H1 (cell line): Measurements from ENCODE around the gene SLC34A1. TPM values are rescaled to one million over a fixed set of nuclear protein-coding genes. Genes with fewer than 3 reads are reported as not detected.

ENCODE experiments used
- BACH1 ChIP-seq: IDR thresholded peaks from 2 replicates; pipeline ENCODE4 v1.6.1; 2012; ENCODE audit warnings: low read length, improper control_type of control experiment
- BCL11A ChIP-seq, 2 experiments: IDR thresholded peaks; one replicate each; pipeline ENCODE4 v1.6.1; 2011; ENCODE audit warnings: low read depth in 2 of 2, low read length in 2 of 2, mild to moderate bottlenecking in 2 of 2
- NRF1 ChIP-seq: IDR thresholded peaks from 2 replicates; pipeline ENCODE4 v1.6.1; 2011; ENCODE audit warnings: mild to moderate bottlenecking, low read depth, low read length, improper control_type of control experiment
- SIRT6 ChIP-seq: IDR thresholded peaks from one replicate; pipeline ENCODE4 v1.7.1; 2012; ENCODE audit warnings: low read length, inconsistent platforms
- SRF ChIP-seq: IDR thresholded peaks from 2 replicates; pipeline ENCODE4 v1.6.1; 2011; ENCODE audit warnings: mild to moderate bottlenecking, low read depth, low read length, moderate library complexity
- SUZ12 ChIP-seq: fragments of 200-600 bp; sonication (generic); IDR thresholded peaks from 2 replicates; pipeline ENCODE4 v1.6.1; 2012; ENCODE audit warnings: mild to moderate bottlenecking, inconsistent platforms, low read length, moderate library complexity, mixed read lengths
- TAF7 ChIP-seq: optimal IDR thresholded peaks from 2 replicates; pipeline ENCODE3; 2011; ENCODE audit warnings: low read depth, mild to moderate bottlenecking, inconsistent platforms, low read length, moderate library complexity, borderline replicate concordance
- TBP ChIP-seq: IDR thresholded peaks from 2 replicates; pipeline ENCODE4 v1.6.1; 2011; ENCODE audit warnings: low read depth, low read length, improper control_type of control experiment
- TCF12 ChIP-seq: IDR thresholded peaks from 2 replicates; pipeline ENCODE4 v1.6.1; 2011; ENCODE audit warnings: low read depth, mild to moderate bottlenecking, low read length
- TEAD4 ChIP-seq: IDR thresholded peaks from 2 replicates; pipeline ENCODE4 v1.6.1; 2012; ENCODE audit warnings: low read depth, low read length, inconsistent platforms, mixed read lengths
- YY1 ChIP-seq: IDR thresholded peaks from 2 replicates; pipeline ENCODE4 v1.6.1; 2011; ENCODE audit warnings: low read depth, mild to moderate bottlenecking, low read length
- polyA plus RNA-seq, 7 experiments: library from polyadenylated mRNA; depleted of rRNA in 3 of 7; stranded (reverse) in 5 of 7; unstranded in 2 of 7; fragments of >200 nt in 5 of 7; fragments of 200-250 nt in 2 of 7; gene quantifications; 1 replicate in 5 of 7; 2 replicates in 1 of 7; 4 replicates in 1 of 7; pipeline versions ENCODE4 v1.2.1 to v1.2.3, GENCODE V29; 2011 to 2013; ENCODE audit warnings: missing spikeins in 2 of 7, mixed read lengths in 2 of 7
- total RNA-seq: library from RNA; stranded (reverse); fragmentation: NEBNext Ultra II Directional; extraction: Animal tissue kit (Norgen Biotek cat#: 25700); gene quantifications from 2 replicates; pipeline ENCODE4 v1.2.1, GENCODE V29; 2021

The SLC34A1 gene
- total and polyA plus RNA-seq, 2 of the 8 experiments (the other 6 are each of a cell fraction or from before 2014, with no cell fraction given): not detected

DNA sequence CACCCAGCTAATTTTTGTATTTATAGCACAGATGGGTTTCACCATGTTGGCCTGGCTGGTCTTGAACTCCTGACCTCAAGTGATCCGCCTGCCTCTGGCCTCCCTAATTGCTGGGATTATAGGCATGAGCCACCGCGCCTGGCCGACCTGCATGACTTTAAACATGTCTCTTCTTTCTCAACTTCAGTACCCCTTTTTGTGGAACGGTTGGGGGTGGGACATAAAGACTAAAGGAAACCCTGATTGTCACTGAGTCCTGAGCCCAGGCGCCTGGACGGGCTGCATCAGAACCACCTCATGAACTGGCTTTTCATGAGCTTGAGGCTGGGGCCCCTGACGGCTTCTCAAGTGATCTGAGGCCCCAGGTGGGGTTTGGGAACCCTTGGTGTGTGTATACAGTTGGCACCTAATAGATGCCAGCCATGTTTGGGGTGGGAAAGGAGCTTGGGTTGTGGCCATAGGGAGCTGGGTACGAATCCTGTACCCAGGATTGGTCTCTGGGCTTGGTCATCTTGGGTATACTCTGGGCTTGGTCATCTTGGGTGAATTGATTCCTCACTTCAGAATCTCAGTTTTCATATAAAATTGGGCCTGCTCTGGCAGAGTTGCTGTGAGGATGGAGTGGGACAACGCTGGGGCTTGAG lies 44.5 kb downstream of the SLC34A1 start (continued):
- no peak for TF ChIP-seq TCF12
- no peak for TF ChIP-seq TEAD4
- no peak for TF ChIP-seq BACH1
- no peak for TF ChIP-seq TAF7
- no peak for TF ChIP-seq SIRT6
- TF ChIP-seq TBP: no peak
- no peak for TF ChIP-seq SRF
- no peak for TF ChIP-seq SUZ12
- TF ChIP-seq BCL11A (IDR thresholded peaks at IDR 0.05; ENCODE audit: low read depth in 2 of 2, low read length in 2 of 2): no peak
- no peak for TF ChIP-seq NRF1
- no peak for TF ChIP-seq YY1
